HepG2 (cell line): ENCODE measurements around the gene MTMR3. TPM values are rescaled to one million over a fixed set of nuclear protein-coding genes. Genes with fewer than 3 reads are reported as not detected.

Experiments
- ATAC-seq: fragments of 200-7000 bp; cut with Tn5 transposase; 3 replicates; pipeline ENCODE4 v1.9.1; 2020; ENCODE audit warnings: mild to moderate bottlenecking, moderate library complexity
- BruUV-seq: library from RNA; stranded (reverse); fragments of 400-500 nt; replicated peaks from 2 replicates; lab custom pipeline; 2021; lab: Mats Ljungman, UMichigan
- CTCF ChIA-PET: fragments of 300-600 bp; formaldehyde crosslinking; extraction: SDS; loops from one replicate; lab custom pipeline; 2021; ENCODE audit warnings: low total read pairs, inconsistent platforms, low intra/inter-chr PET ratio; lab: Yijun Ruan, JAX
- POLR2A ChIA-PET: fragments of 350-600 bp; sonication (Branson Sonifier 250); formaldehyde crosslinking; loops from one replicate; lab custom pipeline; 2020; ENCODE audit warnings: antibody characterized with exemption, inconsistent platforms; lab: Yijun Ruan, JAX
- DNase-seq: peaks from one replicate; pipeline ENCODE4 v3.0.0-alpha.2; 2015; ENCODE audit warnings: low spot score
- FAIRE-seq: peaks from 3 replicates; lab custom pipeline; 2011; peaks lifted over from hg19 to GRCh38; lab: Jason Lieb, UNC
- H2AFZ ChIP-seq: one replicate; pipeline ENCODE4 v1.6.1; 2011; ENCODE audit warnings: low read length, inconsistent platforms
- H3K27ac ChIP-seq: fragments of 300-600 bp; 3 replicates; pipeline ENCODE4 v1.8.0; 2011; ENCODE audit warnings: mixed run types, mild to moderate bottlenecking, mixed read lengths, low read length, inconsistent platforms; ENCODE audit not compliant: insufficient read depth; ENCODE audit errors: extremely low read length
- H3K27me3 ChIP-seq, 2 experiments: fragments of 200-600 bp in 1 of 2; 2 replicates in 1 of 2; 3 replicates in 1 of 2; pipeline versions ENCODE4 v1.6.0 to v1.8.0; 2011; ENCODE audit warnings: low read length in 2 of 2, mild to moderate bottlenecking in 2 of 2, moderate library complexity in 2 of 2, inconsistent platforms in 1 of 2; ENCODE audit not compliant: insufficient read depth in 2 of 2, control insufficient read depth in 1 of 2
- H3K36me3 ChIP-seq, 2 experiments: fragments of 200-600 bp in 1 of 2; replicated peaks in 1 of 2; 2 replicates in 1 of 2; 3 replicates in 1 of 2; pipeline versions ENCODE4 v1.5.1 to v1.8.0; 2011; ENCODE audit warnings: low read length in 2 of 2, inconsistent platforms in 1 of 2; ENCODE audit not compliant: insufficient read depth in 2 of 2, control insufficient read depth in 1 of 2
- H3K4me1 ChIP-seq: 2 replicates; pipeline ENCODE4 v1.5.1; 2012; ENCODE audit warnings: low read length, inconsistent platforms; ENCODE audit not compliant: insufficient read depth
- H3K4me2 ChIP-seq: 2 replicates; pipeline ENCODE4 v1.6.0; 2011; ENCODE audit warnings: low read depth, low read length, inconsistent platforms
- H3K4me3 ChIP-seq, 3 experiments: fragments of 200-600 bp in 1 of 3; sonication (generic), shearing (Covaris generic) in 1 of 3; replicated peaks in 1 of 3; 2 replicates each; pipeline ENCODE4 v1.5.1; 2011 to 2016; ENCODE audit warnings: low read length in 3 of 3, inconsistent platforms in 2 of 3, low read depth in 2 of 3, mild to moderate bottlenecking in 2 of 3, control low read depth in 1 of 3, mixed read lengths in 1 of 3; ENCODE audit not compliant: insufficient read depth in 1 of 3
- H3K79me2 ChIP-seq: one replicate; pipeline ENCODE4 v1.6.1; 2011; ENCODE audit warnings: low read length, inconsistent platforms; ENCODE audit not compliant: insufficient read depth
- H3K9ac ChIP-seq: 2 replicates; pipeline ENCODE4 v1.6.0; 2011; ENCODE audit warnings: mild to moderate bottlenecking, low read depth, low read length, inconsistent platforms; ENCODE audit not compliant: insufficient read depth
- H3K9me3 ChIP-seq: 2 replicates; pipeline ENCODE4 v1.5.1; 2012; ENCODE audit warnings: mild to moderate bottlenecking, low read length
- H4K20me1 ChIP-seq: 2 replicates; pipeline ENCODE4 v1.6.0; 2011; ENCODE audit warnings: inconsistent platforms, mild to moderate bottlenecking, low read length, moderate library complexity; ENCODE audit not compliant: insufficient read depth
- CEBPB ChIP-seq: IDR thresholded peaks from 2 replicates; pipeline ENCODE4 v1.6.1; 2011; ENCODE audit warnings: low read depth, low read length, improper control_type of control experiment, borderline replicate concordance
- KDM5A ChIP-seq: fragments of 200-600 bp; sonication (generic); IDR thresholded peaks from 2 replicates; pipeline ENCODE4 v1.7.0; 2018; ENCODE audit warnings: antibody characterized with exemption, mild to moderate bottlenecking, low read length, borderline replicate concordance
- MXI1 ChIP-seq: IDR thresholded peaks from 3 replicates; pipeline ENCODE4 v1.6.1; 2012; ENCODE audit warnings: low read depth, low read length, inconsistent platforms, borderline replicate concordance
- PAWR ChIP-seq: sonication (generic); formaldehyde crosslinking; IDR thresholded peaks from 2 replicates; pipeline ENCODE4 v1.4.0; 2020; ENCODE audit warnings: missing genetic modification reagents, mild to moderate bottlenecking, borderline replicate concordance
- SRF ChIP-seq: IDR thresholded peaks from 2 replicates; pipeline ENCODE4 v1.6.1; 2011; ENCODE audit warnings: mild to moderate bottlenecking, low read depth, low read length, moderate library complexity
- YEATS4 ChIP-seq: sonication (generic); formaldehyde crosslinking; IDR thresholded peaks from 2 replicates; pipeline ENCODE4 v1.4.0; 2020; ENCODE audit warnings: missing genetic modification reagents, borderline replicate concordance
- ZNF331 ChIP-seq: sonication (generic); formaldehyde crosslinking; IDR thresholded peaks from 2 replicates; pipeline ENCODE4 v1.4.0; 2020; ENCODE audit warnings: missing genetic modification reagents
- WGBS: methylation state at CpG from one replicate; pipeline ENCODE4 v1.1.6; 2017; ENCODE audit warnings: low lambda C conversion rate; 5-methylcytosine and 5-hydroxymethylcytosine counted together
- in situ Hi-C: cut with HindIII; loops from 2 replicates; pipeline ENCODE4 v1.10.0; 2017; ENCODE audit warnings: low pct_unique_long_range_greater_than_20kb; ENCODE audit not compliant: extremely low pct_ligation_motif_present
- intact Hi-C: fragments of 100-400 bp; cut with micrococcal nuclease; formaldehyde crosslinking; loops from one replicate; pipeline ENCODE4 v1.10.0; 2022; ENCODE audit not compliant: unreplicated experiment
- polyA plus RNA-seq, 8 experiments: library from polyadenylated mRNA; depleted of rRNA in 3 of 8; stranded (reverse) in 7 of 8; unstranded in 1 of 8; fragments of >200 nt; fragmentation: Illumina TruSeq in 4 of 8; extraction: Trizol in 4 of 8; gene quantifications; 2 replicates each; pipeline versions ENCODE4 v1.2.1 to v1.2.3, GENCODE V29; 2011 to 2016; ENCODE audit warnings: low read depth in 4 of 8, missing spikeins in 1 of 8, mixed read lengths in 1 of 8; ENCODE audit not compliant: insufficient read depth in 1 of 8
- total RNA-seq, 5 experiments: library from RNA; depleted of rRNA; stranded (reverse); fragments of >200 nt; fragmentation: Illumina TruSeq; extraction: Trizol; gene quantifications; 2 replicates each; pipeline ENCODE4 v1.2.3, GENCODE V29; 2016; ENCODE audit warnings: low read depth in 1 of 5
- TF ChIP-seq, protein P1 (sequence below): sonication (generic); formaldehyde crosslinking; conservative IDR thresholded peaks from 2 replicates; pipeline ENCODE4 v1.4.0; 2020; ENCODE audit warnings: missing genetic modification reagents

The MTMR3 gene
- total and polyA plus RNA-seq, 2 of the 13 experiments (the other 11 are each of a cell fraction or from before 2014, with no cell fraction given), result 12.6 to 24.8 TPM

DNA sequence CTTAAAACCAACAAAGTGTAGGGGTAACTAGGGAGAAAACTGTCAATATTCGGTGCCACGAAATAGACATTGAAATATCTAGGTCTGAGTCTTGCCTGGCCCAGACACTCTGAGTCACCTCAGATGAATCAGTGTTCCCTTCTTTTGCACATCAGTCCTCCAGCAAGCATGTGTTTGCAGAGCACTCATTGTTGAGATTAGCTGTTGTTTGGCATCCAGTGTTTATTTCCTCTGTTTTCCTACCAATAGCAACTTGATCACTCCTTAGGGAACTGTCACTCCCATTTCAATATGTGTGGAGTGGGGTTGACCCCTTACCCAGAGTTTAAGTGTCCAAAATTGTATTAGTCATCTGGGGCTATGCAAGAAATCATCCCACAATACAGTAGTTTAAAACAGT, 40.2 kb upstream of the MTMR3 start (continued):
- TF ChIP-seq, protein P1, sequence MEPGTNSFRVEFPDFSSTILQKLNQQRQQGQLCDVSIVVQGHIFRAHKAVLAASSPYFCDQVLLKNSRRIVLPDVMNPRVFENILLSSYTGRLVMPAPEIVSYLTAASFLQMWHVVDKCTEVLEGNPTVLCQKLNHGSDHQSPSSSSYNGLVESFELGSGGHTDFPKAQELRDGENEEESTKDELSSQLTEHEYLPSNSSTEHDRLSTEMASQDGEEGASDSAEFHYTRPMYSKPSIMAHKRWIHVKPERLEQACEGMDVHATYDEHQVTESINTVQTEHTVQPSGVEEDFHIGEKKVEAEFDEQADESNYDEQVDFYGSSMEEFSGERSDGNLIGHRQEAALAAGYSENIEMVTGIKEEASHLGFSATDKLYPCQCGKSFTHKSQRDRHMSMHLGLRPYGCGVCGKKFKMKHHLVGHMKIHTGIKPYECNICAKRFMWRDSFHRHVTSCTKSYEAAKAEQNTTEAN (CRISPR knock-in tag), result no peak
- TF ChIP-seq PAWR (no peak), CEBPB (no peak), MXI1 (peak; percentile 29; the same call in 1 of the 3 replicates), KDM5A (no peak), YEATS4 (CRISPR knock-in tag) (no peak)
- TF ChIP-seq, all 625 proteins: peak for 10

DNA sequence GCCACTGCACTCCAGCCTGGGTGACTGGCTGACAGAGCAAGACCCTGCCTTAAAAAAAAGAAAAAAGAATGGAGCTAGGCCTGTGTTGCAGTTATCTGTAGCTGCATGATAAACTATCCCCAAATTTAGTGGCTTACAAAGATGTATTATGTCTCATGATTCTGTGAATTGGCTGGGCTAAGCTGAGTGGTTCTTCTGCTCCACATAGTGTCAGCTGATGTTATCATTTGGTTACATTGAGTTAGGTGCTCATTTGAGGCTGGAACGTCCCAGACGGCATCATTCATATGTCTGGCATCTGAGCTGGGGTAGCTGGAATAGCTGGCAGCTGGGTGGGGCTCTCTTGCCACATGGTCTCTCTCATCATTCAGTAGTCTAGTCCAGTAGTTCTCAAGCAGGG, 36.7 kb upstream of the MTMR3 start:
- Histone ChIP-seq H3K79me2 (no peaks in the 10 kb centered on the region), H3K36me3 (no peaks in the 10 kb centered on the region), H3K4me3 (no peak overlapping the region), H3K9ac (no peak overlapping the region), H3K4me1 (peaks cover 12% of the 10 kb centered on the region), H4K20me1 (no peaks in the 10 kb centered on the region), H3K27ac (no peak overlapping the region), H2AFZ (no peak overlapping the region), H3K4me2 (no peak overlapping the region), H3K9me3 (peaks cover 7% of the 10 kb centered on the region; the same call in 1 of the 2 replicates), H3K27me3 (no peaks in the 10 kb centered on the region)
- ChIA-PET POLR2A (interaction anchor here (0.8 kb wide), 1 partner anchor 37 kb away, joined by 4 read pairs; no protein-coding TSS in a partner anchor), CTCF (no interaction called here)
- ATAC-seq, result no peak
- intact Hi-C loops, result no loop called here
- in situ Hi-C loops, result no loop called here
- no peak for DNase-seq
- no peak for TF ChIP-seq SRF
- peak; percentile 99 for TF ChIP-seq ZNF331 (CRISPR knock-in tag)
- no CpG with 5 or more reads among the region's 2 CpGs for WGBS
- no peak for FAIRE-seq
- BruUV-seq, result no TSS peak
